Stimulated activated CD4-positive, alpha-beta T cell treated with anti-CD3 and anti-CD28 coated beads, Interleukin-2, amount 100 ng/mL, for 4 hours (primary cell): Measurements from ENCODE around the gene GJA9.
"Not testable (repeated sequence)": the region's sequence is repeated elsewhere in the genome, so short reads cannot be mapped to it uniquely, and the experiment has no call there.

Source experiments
- DNase-seq: peaks from one replicate; pipeline ENCODE4 v3.0.0-alpha.2; 2020; ENCODE audit warnings: low read depth

The GJA9 gene

DNA sequence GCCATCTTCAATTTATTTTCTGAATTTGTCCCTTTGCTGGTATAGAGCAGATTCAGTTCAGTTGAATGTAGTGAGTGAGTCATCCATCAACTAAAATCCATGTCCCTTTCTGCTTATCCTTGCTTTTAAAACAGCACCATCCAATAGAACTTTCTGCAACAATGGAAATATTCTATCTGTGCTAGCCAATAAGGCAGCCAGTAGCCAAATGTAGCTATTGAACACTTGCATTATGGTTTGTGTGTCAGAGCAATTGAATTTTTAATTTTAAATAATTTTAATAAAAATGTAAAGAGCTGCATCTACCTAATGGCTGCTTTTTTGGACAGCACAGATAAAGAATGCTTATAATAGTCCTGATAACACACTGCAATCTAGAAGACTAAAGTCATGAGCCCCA is at the start of gene GJA9:
Gene GJA9, minus strand, starts transcription at position 101 of the 400 bp plus-strand sequence. CDS start 5,489 bp downstream, outside the sequence.
- no peak for DNase-seq

DNA sequence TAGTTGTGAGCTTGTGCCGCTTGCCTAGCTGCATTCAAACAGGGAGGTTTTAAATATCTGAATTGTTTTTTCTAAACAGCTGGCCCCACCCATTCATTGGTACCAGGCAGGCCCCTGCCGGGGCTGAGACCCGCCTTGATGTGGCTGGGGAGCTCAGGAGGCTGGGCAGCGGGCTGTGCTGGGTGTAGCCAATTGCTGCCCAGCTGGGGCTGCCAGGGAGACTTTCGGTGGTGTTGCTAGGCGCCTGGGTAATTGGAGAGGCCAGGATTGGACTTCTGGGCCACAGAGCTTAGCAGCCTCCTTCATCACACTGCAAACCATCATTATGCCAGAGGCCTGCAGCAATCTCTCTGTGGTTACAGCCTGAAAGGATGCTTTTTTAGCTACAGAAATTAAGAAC is 48.1 kb upstream of the GJA9 start:
- no peak for DNase-seq

DNA sequence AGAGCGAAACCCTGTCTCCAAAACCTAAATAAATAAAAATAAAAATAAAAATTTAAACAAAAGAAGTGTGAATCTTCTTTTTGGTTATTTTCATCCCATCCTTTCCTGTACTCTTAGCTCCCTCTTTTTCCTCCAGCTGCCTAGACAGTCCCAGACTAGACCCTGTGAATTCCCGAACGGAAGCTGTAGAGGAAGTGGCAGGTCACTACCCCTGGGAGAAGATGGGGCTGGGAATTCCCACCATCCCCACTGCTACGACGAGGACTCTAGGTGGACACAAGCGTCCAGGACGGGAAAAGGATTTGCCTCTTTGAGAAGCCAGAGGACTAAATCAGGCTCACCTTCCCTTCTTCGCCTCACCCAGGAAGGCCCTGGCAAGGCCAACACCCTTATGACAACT is 47.7 kb upstream of the GJA9 start:
- DNase-seq = no peak

DNA sequence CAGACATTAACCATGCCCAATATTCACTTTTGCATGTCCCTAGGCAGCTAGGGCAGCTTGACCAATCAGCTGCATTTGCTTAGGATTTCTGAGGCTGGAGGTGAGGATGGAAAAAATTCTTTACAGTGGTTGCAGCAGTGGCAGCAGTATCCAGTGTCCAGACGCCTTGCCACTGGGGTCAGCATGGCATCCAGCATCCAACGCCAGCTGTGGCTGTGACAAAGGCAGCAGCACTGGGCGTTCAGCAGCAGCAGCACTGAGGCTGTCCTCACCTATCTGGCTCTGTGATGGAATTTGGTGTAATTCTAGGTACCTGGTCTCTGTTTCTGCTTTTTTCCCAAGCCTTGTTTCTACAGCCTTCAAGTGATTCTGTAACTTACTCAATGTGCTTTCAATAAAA is 44.7 kb upstream of the GJA9 start:
- DNase-seq = no peak

DNA sequence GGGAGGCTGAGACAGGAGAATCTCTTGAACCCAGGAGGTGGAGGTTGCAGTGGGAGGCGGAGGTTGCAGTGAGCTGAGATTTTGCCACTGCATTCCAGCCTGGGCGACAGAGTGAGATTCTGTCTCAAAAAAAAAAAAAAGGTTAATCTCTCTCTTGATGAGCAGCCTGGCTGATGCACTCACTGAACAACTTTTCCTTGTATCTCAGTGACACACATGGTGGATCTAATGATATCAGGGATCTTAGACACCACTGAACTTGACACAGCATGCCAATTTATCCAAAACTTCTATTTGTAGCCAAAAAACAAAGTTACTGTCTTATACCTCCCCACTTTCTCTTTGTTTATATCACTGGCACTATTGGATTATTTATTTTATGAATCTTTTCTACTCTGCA is 44.0 kb upstream of the GJA9 start:
- no peak for DNase-seq

DNA sequence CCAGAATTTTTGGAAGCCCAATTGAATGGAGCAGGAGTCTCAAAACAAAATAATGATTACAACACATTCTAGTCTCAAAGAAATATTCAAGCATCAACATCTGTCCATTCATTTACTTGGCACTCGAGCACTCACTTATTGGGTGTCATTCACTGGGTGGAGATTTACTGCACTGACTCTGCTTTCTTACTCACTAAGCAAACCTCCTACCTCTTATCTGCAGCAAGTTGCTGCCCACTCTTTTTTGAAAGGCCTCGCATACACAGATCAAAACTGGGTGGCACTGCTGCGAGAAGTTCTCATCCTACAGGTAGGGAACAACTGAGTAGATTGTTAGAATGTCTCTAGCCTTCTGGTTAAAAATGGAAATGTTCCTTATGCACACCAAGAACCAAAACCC is 42.2 kb upstream of the GJA9 start:
- no peak for DNase-seq

DNA sequence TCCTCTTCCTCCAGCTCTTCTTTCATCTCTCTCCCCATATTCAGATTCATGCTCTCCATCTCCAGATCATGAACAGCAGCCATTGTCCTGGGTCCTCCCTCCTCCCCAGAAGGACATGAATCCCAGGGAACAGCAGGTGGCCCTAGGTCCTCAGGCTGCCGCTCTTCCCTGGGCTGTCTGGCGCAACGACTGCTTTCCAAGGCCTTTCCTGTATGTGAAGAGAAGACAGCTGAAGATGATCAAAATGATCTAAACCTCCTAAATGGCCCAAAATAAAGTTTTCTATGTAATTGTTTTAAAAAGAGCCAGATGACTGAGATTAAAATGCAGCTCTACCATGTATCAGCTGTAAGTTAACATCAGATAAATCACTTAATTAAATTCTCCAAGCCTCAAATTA is 37.7 kb upstream of the GJA9 start:
- DNase-seq = no peak

DNA sequence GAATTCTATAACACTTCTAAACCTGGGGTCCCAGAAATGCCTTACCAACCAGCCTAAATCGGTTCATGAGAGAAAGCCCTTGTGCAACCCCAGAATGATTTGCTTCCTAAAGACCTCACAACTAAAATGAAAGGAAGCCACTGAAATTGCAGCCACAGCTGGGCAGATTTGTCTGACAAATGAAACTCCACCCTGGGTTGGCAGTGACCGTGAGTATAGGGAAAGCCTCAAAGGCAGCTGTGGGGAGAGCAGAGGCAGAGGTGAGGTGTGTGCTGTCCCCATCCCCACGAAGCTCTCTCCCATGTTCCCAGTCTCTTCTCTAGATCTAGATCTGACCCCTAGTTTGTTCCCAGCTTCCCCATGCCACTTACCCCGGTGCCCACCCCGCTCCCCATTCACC is 37.2 kb upstream of the GJA9 start:
- DNase-seq = no peak

DNA sequence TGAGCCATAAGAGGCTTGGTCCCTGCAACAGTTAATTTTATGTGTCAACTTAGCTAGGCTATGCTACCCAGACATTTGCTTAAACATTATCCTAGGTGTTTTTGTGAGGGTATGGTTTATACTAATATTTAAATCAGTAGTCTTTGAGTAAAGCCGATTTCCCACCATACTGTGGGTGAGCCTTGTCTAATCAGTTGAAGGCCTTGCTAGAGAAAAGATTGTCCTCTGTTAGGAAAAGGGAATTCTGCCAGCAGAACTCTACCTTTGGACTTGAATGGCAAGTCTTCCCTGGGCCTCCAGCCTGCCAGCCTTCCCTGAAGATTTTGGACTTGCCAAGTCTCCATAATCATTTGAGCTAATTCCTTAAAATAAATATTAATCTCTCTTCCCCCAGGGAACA is 36.4 kb upstream of the GJA9 start:
- no peak for DNase-seq

DNA sequence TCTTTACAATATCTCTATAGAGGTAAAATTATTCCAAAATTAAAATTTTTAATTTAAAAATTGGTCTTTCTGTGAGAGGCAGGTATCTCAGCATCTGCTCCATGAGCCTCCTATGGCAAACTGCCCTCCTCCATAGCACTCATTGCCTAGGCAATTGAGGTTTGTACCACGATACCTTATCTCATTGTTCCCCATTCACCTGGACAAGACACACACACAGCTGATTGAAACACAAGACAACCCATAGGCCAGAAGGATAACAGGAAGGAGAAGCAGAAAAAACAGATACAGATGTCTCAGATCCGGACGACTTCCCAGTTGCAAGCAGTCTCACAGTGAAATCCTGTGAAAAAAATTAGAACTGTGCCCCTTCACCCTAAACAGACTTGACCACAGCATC is 36.0 kb upstream of the GJA9 start:
- no peak for DNase-seq

DNA sequence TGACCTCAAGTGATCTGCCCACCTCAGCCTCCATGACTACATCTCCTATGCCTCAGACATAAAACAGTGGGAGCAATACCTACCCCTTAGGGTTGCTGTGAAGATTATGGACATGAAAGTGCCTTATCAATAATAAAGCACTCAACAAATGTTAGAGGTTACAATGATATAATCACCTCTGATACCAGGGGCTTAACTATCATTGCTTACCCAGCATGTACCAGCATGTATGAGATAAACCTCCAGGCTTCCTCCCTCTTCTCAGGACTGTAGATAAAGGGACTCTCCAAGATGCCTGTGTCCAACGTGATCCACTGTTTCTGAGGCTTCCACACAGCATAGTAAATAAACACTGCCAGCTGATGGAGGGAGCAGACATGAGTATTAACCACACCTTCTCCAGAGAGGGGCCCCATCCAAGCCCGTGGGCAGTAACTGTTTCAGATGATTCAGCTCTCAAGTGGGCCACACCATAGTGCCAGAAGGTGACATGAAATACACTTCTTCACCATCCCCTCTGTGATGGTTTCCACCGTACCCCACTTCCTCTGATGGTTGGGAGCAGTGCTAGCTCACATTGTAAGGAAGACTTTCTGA is 34.1 kb upstream of the GJA9 start:
- DNase-seq = no peak

DNA sequence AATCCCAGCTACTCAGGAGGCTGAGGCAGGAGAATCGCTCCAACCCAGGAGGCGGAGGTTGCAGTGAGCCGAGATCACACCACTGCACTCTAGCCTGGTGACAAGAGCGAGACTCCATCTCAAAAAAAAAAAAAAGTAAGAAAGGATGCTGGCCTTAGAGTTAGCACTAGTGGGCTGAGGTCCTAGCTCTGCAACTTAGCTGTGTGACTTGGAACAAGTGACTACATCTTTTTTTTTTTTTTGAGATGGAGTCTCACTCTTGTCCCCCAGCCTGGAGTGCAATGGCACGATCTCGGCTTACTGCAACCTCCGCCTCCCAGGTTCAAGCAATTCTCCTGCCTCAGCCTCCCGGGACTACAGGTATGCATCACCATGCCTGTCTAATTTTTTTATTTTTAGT is 33.5 kb upstream of the GJA9 start:
- DNase-seq = not testable (repeated sequence)

DNA sequence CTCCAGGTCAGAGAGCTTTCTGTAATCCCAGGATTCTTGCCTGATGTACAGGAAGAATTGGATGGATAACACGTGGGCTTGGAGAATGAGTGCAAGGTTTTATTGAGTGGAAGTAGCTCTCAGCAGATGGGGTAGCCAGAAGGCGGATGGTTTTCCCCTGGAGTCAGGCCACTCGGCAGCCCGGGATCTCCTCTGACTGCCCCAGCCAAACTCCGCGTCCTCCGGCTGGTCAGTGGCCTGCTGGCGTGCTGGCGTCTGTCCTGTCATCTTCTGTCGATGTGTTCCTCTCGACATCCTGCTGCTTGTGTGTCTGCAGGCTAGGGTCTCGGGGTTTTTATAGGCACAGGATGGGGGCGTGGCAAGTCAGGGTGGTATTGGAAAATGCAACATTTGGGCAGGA is 27.4 kb upstream of the GJA9 start:
- DNase-seq = no peak

DNA sequence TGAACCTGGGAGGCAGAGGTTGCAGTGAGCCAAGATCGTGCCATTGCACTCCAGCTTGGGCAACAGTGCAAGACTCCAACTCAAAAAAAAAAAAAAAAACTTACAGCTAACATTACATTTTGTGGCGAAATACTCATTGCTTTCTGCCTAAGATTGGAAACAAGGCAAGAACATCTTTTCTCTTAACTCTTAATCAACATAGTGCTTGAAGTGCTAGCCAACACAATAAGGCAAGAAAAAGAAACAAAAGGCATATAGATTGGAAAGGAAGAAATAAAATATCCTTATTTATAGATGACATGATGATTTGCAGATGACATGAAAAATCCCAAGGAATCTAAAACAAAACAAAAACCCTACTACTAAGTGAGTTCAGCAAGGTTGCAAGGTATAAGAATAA is 24.6 kb upstream of the GJA9 start:
- DNase-seq = no peak

DNA sequence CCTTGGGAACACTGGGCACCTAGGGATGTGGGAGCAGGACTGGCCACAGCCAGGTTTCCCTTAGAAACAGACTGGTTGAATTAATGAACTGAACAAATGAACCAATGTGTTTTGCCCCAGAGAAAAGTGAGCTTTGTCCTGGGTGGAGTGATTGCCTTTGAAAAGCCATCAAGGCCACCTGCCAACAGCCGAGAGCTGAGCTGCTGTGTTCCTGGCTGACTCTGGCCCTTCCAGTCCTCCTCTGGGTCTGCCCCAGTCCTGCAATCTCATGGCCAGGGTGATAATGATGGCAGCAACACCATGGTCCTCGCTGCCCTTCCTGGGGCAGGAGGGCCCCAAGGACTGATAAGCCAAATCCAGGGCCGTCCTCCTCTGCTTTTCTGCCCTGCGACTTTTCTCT is 18.2 kb upstream of the GJA9 start:
- DNase-seq = no peak

DNA sequence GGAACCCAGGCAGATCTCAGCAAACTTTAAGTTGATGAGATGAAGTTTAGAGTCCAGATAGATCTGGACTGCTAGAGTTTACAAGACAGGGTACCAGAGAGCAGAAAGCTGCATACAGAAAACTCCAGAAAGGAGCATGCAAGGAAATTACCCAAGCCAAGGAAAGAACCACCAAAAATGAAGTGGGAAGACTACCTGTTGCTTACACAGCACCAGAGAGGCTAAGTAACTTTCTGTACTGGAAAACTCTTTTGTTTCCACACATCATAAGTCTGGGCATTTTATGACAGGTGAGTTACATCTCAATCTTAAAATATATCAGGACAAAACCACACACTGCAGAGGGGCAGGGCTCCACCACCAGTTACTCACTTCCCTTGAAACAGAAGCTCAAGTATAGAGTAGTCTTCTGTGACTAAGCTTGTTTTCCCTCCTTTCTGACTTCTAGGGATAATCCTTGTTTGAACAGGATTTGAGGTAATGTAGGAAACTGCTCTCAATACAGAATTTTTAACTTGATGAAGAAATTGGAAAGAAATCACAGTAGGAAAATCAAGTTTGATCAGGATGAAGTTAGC is 17.4 kb upstream of the GJA9 start:
- DNase-seq = no peak

DNA sequence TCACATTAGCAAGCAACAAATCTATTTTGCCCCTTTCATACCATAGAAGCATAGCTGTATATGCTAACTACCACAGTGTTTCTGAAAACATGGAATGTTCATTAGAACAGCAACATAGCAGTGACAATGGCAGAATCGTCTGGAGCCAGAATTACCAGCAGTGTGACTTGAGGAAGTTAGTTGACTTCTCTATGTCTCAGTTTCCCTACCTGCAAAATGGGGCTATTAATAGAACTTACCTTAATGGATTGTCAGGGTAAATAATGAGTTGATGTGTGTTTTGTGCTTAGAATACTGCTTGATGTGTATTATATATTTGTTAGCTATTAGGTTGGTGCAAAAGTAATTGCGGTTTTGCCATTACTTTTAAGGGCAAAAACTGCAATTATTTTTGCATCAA is 14.8 kb upstream of the GJA9 start:
- no peak for DNase-seq

DNA sequence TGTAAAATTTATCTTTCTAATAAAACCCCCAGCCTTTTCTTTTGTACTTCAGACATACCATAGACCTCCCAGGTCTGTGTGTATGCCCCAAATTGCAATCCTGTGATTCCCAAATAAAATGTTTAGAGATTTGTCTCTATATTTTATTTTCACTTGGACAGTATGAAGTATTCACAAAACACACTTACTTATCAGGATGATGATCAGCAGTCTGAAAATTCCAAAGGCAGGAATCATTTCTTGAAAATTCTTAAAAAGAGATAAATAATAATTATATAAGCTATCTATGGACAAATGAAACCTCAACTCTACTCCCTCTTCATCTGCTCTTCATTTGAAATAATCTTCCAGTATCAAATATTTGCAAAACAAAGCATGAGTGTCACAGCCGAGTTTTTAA is 11.6 kb upstream of the GJA9 start:
- DNase-seq = no peak

DNA sequence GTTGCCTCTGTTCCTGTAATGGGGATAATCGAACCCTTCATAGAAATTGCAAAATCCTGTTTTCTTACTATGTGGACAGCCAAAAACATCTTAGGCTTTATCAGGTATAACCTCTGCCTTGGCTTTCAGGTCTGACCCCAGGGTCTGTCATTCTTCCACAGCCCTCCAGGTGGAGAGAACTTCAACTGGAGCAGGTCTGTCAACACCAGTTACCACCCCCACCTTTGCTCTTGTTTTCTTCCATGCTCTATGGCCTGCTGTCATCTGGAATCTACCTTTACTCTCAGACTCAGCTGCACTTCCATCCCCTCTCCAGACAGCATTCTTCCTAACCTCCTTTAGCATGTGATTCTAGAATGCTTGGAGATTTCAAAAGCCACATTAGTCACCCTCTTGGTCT is 10.4 kb upstream of the GJA9 start:
- DNase-seq = no peak

DNA sequence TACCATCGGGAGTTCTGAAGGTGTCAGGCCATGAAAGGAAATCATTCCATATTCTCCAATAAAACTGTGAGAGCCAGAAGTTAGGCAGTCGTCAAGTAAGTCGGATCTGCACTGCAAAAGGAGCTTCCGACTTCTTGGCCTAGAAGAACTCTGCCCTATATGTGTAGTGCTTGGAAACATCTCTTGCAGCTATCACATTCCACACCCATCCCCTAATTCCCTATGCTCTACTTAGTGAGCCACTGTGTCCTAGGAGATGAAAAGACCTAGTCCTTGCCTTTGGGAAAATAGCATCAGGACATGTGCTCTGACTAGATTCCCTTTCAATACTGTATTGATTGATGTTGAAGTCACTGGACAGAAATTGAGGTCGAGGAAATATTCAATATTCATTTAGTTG is 8.2 kb upstream of the GJA9 start:
- no peak for DNase-seq

DNA sequence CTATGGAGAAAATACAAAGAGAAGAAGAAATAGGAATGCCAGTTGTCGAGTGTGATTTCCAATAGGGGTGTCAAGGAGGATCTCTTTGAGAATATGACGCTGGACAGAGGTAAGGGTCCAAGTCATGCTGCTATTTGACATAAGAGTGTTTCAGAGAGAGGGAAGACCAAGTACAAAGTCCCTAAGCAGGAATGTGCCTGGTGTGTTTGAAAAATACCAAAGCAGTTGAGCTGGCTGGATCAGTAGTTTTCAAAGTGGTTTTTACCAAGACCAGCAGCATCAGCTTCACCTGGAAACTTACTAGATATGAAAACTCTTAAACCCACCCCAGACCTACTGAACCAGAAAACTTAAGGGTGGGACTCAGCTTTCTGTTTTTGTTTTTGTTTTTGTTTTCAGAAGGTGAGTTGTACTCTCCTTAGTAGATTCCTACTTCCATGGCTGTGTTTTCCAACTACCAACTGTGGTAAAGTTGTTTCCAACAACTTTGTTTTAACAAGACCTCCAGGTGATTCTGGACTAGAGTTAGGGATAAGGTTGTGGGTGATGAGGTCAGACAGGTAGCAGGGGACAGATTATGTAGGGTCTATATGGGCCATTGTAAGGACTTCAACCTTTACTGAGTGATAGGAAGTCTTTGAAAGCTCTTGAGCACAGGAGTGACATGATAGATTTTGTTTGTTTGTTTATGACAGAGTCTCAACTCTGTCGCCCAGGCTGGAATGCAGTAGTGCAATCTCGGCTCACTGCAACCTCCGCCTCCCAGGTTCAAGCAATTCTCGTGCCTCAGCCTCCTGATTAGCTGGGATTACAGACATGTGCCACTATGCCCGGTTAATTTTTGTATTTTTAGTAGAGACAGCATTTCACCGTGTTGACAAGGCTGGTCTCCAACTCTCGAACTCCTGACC is 7.3 kb upstream of the GJA9 start:
- DNase-seq = no peak

DNA sequence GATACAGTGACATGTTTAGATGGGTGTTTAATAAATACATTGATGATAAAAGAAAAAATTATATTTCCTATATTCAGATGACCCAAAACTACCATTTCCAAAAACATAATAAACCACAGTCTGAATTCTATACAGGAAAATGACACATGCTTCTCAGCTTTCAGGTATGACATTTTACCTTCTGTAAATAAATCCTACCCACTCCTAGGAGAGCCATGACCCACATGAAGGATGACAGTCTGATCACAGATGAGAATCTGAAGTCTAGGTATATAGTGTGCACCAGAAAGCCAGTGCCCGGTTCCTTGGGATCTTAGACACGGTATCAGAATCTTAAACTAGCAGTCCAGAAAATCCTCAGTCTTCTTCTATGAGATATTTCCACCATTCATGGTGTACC is 3.7 kb upstream of the GJA9 start:
- DNase-seq = no peak

DNA sequence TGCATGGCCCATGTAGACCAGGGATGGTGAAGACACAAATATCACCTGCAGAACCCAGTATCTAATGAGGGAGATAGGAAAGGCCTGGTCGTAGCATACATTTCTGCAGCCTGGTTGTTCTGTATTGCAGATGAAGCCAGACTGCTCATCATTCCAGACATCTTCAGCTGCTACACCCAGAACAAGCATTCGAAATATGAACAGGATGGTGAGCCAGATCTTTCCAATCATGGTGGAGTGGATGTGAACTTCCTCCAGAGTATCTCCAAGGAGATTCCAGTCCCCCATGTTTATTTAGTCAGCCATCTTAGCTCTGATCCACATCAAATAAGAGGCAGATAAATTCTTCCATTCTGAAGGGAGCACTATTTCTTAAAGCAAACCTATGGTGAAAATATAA is 5.6 kb downstream of the GJA9 start:
- DNase-seq = no peak
